ENCODE data around the gene ARHGAP21. TPM values are rescaled to one million over a fixed set of nuclear protein-coding genes. Genes with fewer than 3 reads are reported as not detected.

ARHGAP21 gene
- total and polyA plus RNA-seq, 2 donors from 2014 or later = 12.7 to 74.3 TPM

DNA sequence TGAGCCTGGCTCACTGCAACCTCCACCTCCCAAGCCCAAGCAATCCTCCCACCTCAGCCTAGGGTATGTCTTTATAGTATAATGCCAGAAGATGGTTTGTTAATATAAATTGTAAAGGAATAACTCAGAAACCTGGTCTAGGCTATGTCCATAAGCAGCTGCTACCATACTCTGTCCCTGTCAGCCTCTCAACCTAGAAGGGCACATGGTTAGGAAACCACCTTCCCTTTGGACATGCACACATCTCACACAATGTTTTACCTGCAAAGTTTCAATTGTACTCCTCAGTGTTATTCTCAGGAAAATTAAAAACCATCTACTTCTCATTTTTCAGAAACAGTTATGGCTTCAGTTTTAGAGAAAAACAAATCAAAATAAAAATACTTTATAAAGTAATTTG is 40.1 kb downstream of the ARHGAP21 start:
- intact Hi-C loops (cut with DNase I) = no loop called here
- FAIRE-seq = no peak
- Histone ChIP-seq H3K9ac (ENCODE audit: low read length in 3 of 3) (no peak overlapping the region), H3K4me1 (ENCODE audit: control insufficient read depth in 2 of 3, insufficient read depth in 2 of 3, low read depth in 1 of 3, low read length in 3 of 3) (peaks cover 0 to 2% (median 0%) of the 10 kb centered on the region in 3 donors), H3K9me3 (ENCODE audit: control insufficient read depth in 2 of 3, insufficient read depth in 1 of 3, low read length in 3 of 3) (no peaks in the 10 kb centered on the region), H3K4me3 (ENCODE audit: low read length in 3 of 3) (no peak overlapping the region), H3K36me3 (ENCODE audit: control insufficient read depth in 2 of 3, insufficient read depth in 3 of 3, low read length in 3 of 3) (no peaks in the 10 kb centered on the region), H3K27ac (ENCODE audit: low read depth in 2 of 2, low read length in 2 of 2) (no peak overlapping the region), H3K27me3 (ENCODE audit: control insufficient read depth, insufficient read depth, low read length) (no peaks in the 10 kb centered on the region)
- TF ChIP-seq, protein P1, sequence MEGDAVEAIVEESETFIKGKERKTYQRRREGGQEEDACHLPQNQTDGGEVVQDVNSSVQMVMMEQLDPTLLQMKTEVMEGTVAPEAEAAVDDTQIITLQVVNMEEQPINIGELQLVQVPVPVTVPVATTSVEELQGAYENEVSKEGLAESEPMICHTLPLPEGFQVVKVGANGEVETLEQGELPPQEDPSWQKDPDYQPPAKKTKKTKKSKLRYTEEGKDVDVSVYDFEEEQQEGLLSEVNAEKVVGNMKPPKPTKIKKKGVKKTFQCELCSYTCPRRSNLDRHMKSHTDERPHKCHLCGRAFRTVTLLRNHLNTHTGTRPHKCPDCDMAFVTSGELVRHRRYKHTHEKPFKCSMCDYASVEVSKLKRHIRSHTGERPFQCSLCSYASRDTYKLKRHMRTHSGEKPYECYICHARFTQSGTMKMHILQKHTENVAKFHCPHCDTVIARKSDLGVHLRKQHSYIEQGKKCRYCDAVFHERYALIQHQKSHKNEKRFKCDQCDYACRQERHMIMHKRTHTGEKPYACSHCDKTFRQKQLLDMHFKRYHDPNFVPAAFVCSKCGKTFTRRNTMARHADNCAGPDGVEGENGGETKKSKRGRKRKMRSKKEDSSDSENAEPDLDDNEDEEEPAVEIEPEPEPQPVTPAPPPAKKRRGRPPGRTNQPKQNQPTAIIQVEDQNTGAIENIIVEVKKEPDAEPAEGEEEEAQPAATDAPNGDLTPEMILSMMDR (IDR thresholded peaks at IDR 0.05; ENCODE audit: borderline replicate concordance, extremely low read depth, insufficient read depth) = no peak
- no peak for DNase-seq

DNA sequence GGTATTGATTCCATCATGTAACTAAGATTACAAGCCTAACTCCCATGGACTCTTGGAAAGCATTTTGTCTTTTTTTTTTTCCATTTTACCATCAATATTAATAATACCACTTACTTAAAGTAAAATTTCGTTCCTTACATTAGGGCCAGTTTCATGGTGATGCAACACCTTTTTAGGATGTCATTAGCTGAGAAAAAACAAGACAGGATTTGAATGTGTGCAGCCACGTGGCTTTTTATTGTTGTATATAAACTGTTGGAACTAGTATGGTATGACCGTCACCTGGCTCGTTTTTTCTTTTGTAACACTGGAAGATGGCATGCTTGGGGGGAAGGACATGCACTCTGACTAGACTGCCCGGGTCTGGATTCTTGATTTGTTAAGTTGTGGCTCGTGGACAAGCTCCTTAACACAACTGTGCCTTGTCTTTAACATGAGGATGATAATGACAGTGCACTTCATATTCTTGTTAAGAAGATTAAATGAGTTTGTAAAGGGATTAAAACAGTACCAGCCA is 42.1 kb downstream of the ARHGAP21 start:
- intact Hi-C loops (cut with DNase I) = no loop called here
- TF ChIP-seq, protein P1 (IDR thresholded peaks at IDR 0.05; ENCODE audit: borderline replicate concordance, extremely low read depth, insufficient read depth) = no peak
- H3K9ac ChIP-seq (ENCODE audit: low read length in 3 of 3) = no peak overlapping the region
- no peak overlapping the region for H3K4me3 ChIP-seq (ENCODE audit: low read length in 3 of 3)
- H3K27ac ChIP-seq (ENCODE audit: low read depth in 2 of 2, low read length in 2 of 2) = no peak overlapping the region
- no peaks in the 10 kb centered on the region for H3K27me3 ChIP-seq (ENCODE audit: control insufficient read depth, insufficient read depth, low read length)
- DNase-seq = no peak
- no peaks in the 10 kb centered on the region for H3K9me3 ChIP-seq (ENCODE audit: control insufficient read depth in 2 of 3, insufficient read depth in 1 of 3, low read length in 3 of 3)
- no peaks in the 10 kb centered on the region for H3K36me3 ChIP-seq (ENCODE audit: control insufficient read depth in 2 of 3, insufficient read depth in 3 of 3, low read length in 3 of 3)
- peaks cover 0 to 2% (median 0%) of the 10 kb centered on the region in 3 donors for H3K4me1 ChIP-seq (ENCODE audit: control insufficient read depth in 2 of 3, insufficient read depth in 2 of 3, low read depth in 1 of 3, low read length in 3 of 3)
- FAIRE-seq = no peak

DNA sequence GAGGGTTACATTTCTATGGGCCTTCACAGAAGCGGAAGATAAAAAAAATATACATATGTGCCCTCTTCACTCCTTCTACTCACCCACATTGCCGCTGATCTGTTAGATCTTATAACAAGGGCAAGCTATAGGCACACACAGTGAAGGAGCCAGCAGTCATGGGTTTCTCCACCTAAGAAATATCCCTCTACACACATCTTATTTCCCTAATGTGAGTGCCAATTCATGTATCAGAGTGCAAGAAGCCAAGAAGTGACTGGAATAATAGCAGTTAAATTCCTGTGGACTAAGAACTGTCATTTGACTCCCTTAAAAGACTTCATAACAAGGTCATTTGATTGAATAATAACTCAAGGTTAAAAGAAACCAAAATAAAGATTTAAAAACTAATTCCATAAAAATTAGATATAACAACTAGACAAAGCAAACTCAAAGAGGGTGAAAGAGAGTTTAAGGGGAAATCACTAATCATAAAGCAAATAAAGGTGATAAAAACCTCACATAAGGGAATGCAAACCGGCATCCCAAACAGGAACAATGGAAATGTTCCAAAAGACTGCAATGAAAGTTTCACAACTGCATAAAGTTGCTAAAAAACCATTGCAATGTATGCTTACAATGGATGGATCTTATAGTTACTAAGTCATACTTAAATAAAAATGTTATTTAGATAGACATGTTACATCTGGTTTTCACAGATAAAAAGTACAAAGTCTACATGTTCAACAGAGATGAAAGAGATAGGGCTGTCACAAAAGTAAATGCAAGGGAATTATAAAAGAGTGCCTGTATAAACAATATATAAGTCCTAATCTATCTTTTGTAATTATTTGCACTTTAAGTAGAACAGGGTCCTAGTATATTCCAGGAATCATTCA is 42.8 kb downstream of the ARHGAP21 start:
- Histone ChIP-seq H3K4me3 (ENCODE audit: low read length in 3 of 3) (no peak overlapping the region), H3K9ac (ENCODE audit: low read length in 3 of 3) (no peak overlapping the region), H3K27me3 (ENCODE audit: control insufficient read depth, insufficient read depth, low read length) (no peaks in the 10 kb centered on the region), H3K27ac (ENCODE audit: low read depth in 2 of 2, low read length in 2 of 2) (no peak overlapping the region), H3K36me3 (ENCODE audit: control insufficient read depth in 2 of 3, insufficient read depth in 3 of 3, low read length in 3 of 3) (no peaks in the 10 kb centered on the region), H3K4me1 (ENCODE audit: control insufficient read depth in 2 of 3, insufficient read depth in 2 of 3, low read depth in 1 of 3, low read length in 3 of 3) (peaks cover 0 to 2% (median 0%) of the 10 kb centered on the region in 3 donors), H3K9me3 (ENCODE audit: control insufficient read depth in 2 of 3, insufficient read depth in 1 of 3, low read length in 3 of 3) (no peaks in the 10 kb centered on the region)
- peak in 2 of 5 donors; percentile 3 to 13 for DNase-seq
- intact Hi-C loops (cut with DNase I) = no loop called here
- TF ChIP-seq, protein P1 (IDR thresholded peaks at IDR 0.05; ENCODE audit: borderline replicate concordance, extremely low read depth, insufficient read depth) = no peak
- no peak for FAIRE-seq

Measured in kidney (tissue), 14 donors.